Activated gamma-delta T cell (primary cell): ENCODE results near the gene BICDL2.
"Not testable (repeated sequence)": the region's sequence is repeated elsewhere in the genome, so short reads cannot be mapped to it uniquely, and the experiment has no call there.

ENCODE experiments used
- DNase-seq: peaks from one replicate; lab custom pipeline; 2025; lab: John Stamatoyannopoulos, UW

The BICDL2 gene

DNA sequence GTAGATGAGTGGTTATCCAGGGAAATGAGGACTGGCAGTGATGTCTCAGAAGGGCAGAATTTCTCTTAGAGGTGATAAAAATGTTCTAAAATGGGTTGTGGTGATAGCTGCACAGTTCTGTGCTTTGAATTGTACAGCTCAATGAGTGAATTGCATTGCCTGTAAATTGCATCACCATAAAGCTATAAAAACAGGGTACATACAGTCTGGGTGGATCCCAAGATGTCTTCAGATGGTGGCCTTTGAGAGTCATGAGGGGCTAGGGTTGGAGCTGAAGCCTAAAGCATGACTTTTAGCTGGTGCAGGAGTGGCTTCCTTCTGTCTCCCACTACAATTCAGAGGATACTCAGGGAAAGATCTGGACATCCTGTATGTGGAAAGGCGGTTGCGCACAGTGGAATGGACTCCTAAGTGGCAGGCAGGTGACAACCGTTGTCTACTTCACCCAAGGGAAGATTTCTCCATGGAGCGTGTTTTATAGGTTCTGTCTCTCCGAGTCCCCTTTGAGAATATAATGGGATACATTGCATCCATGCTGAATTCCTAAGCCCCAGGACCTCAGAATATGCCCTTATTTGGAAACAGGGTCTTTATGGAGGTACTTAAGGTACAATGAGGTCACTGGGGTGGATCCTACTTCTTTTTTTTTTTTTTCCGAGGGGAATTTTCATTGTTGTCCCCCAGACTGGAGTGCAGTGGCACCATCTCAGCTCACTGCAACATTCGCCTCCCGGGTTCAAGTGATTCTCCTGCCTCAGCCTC, 27.1 kb upstream of the BICDL2 start:
- no peak for DNase-seq

DNA sequence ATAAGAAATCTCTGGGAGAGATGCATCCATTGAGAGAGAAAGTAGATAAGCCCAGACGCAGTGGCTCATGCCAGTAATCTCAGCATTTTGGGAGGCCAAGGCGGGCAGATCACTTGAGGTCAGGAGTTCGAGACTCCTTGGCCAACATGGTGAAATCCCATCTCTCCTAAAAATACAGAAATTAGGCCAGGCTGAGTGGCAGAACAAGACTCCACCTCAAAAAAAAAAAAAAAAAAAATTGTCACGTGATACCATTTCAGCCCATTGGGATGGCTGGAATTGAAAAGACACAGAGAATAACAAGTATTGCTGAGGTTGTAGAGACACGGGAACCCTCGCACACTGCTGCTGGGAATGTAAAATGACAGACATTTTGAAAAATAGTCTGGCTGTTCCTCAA, 25.8 kb upstream of the BICDL2 start:
- no peak for DNase-seq

DNA sequence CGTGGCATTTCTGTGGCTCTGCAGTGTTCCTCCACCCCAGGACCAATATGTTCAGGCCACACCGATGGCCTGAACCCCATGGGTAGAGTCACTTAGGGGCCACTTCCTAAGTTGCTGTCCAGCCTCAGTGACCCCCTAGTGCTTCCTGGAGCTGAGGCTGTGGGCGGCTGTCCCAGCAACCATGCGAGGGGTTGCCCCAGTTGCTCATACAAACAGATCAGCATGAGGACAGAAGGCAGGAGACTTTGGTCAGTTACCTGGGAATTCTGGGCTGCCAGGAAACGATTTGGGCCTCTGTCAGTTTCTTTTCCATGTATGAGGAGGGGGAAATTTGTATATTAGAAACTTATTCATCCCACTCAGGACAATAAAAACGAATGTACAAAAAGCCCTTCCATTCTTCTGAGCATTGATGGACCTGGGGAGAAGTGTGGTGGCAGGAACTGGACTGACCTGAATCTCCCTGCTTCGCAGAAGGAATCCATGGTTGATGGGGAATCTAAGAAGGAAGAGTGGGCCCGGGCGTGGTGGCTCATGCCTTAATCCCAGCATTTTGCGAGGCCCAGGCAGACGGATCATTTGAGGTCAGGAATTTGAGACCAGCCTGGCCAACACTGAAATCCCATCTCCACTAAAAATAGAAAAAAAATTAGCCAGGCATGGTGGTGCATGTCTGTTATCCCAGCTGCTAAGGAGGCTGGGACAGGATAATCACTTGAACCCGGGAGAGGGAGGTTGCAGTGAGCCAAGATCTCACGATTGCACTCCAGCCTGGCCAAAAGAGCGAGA, 23.8 kb upstream of the BICDL2 start:
- DNase-seq = no peak

DNA sequence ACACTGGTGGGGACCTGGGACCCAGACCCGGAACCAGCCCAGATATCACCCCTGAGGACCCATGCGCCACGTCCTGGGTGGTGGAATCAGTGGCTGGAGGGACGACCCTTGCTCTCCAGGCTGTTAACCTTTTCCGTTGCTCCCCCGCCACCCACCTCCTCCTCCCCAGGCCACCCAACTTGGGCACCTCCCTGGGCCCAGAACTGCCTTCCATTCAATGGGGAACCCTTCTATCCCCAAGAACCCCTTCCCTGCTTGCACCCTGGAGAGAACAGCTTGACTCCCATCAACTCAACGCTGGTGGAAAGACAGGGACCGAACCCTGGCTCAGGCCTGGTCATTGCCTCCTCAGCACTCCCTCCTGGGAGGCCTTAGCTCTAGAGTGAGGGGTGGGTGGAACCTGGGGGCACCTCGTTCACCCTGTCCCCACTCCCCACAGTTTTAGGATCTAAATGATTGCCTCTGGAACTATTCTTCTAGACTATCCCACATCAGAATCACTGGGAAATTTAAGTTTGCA, 23.0 kb upstream of the BICDL2 start:
- DNase-seq = no peak

DNA sequence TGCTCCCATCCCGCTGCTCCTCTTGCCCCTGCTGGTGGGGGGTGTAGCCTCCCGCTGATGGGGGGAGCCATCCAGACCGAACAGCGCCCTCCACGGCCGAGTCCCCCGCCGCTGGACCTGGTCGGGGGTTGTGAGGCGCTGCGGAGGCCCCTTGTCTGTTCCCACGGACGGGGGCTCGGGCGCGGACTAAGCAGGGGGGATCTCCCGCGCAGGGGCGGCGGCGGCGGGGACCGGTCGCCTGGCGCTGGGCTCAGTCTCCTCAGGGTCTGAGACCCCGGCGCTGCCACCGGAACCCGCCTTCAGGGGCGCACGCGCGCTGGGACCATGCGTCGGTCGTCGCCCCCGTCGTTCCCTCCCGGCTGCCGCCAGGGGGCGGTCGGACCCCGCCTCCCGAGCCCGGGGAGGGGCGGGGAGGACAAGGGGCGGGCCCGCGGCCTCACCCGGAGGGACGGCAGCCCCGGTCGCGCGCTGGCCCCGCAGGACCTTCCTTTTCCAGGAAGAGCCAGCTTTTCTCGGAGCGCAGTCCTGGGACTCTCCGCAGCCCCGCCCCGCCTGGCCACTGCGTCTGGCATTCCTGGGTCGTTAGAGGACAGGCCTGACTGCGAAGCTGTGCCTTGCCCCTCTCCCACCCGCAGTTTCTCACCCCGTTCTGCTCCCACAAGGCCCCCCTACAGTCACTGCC, 22.4 kb upstream of the BICDL2 start:
- DNase-seq = peak; percentile 81

DNA sequence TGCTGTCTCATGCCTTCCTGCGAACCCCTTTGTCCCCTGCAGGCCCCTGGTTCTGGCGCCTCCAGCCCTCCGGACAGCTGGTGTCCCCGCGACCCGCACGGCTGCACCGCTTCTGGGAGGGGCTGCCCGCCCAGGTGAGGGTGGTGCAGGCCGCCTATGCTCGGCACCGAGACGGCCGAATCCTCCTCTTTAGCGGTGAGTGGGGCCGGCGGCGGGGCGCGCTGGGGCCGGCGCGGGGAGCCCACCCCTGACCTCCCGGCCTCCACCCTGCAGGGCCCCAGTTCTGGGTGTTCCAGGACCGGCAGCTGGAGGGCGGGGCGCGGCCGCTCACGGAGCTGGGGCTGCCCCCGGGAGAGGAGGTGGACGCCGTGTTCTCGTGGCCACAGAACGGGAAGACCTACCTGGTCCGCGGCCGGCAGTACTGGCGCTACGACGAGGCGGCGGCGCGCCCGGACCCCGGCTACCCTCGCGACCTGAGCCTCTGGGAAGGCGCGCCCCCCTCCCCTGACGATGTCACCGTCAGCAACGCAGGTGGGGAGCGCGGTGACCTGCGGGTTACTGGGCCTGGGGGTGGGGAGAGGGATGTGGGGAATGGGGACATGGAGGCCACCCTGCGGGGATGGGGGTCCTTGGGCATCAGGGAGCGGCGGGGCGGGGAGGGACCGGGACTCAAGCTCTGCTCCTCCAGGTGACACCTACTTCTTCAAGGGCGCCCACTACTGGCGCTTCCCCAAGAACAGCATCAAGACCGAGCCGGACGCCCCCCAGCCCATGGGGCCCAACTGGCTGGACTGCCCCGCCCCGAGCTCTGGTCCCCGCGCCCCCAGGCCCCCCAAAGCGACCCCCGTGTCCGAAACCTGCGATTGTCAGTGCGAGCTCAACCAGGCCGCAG, 21.6 kb upstream of the BICDL2 start:
- DNase-seq = no peak

DNA sequence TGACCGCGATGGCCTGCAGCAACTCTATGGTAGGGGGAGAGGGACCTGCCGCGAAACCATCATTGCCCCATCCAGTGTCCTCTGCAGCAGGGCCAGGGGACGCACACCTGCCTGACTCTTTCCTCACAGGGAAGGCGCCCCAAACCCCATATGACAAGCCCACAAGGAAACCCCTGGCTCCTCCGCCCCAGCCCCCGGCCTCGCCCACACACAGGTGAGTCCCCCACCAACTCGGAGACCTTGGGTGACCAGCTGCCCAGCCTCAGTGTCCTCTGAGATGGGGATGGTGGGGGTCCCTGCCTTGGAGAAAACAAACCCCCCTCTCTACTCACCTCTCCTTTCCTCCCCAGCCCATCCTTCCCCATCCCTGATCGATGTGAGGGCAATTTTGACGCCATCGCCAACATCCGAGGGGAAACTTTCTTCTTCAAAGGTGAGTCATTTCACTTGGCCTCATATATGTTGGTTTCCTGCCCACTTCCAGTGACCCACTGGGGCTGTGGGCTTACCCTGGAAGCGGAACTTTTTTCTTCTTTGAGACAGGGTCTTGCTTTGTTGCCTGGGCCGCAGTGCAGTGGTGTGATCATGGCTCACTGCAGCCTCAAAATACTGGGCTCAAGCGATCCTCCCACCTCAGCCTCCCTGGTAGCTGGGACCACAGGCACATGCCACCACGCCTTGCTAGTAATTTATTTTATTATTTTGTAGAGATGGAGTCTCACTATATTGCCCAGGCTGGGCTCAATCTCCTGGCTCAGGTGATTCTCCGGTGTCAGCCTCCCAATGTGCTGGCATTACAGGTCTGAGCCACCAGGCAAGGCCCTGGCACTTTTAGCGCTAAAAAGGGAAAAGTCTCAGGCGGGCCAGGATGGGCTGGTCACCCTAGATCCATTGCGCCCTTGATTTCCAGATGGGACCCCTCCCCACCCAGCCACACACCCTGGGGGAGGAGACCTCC, 20.7 kb upstream of the BICDL2 start:
- DNase-seq = no peak

DNA sequence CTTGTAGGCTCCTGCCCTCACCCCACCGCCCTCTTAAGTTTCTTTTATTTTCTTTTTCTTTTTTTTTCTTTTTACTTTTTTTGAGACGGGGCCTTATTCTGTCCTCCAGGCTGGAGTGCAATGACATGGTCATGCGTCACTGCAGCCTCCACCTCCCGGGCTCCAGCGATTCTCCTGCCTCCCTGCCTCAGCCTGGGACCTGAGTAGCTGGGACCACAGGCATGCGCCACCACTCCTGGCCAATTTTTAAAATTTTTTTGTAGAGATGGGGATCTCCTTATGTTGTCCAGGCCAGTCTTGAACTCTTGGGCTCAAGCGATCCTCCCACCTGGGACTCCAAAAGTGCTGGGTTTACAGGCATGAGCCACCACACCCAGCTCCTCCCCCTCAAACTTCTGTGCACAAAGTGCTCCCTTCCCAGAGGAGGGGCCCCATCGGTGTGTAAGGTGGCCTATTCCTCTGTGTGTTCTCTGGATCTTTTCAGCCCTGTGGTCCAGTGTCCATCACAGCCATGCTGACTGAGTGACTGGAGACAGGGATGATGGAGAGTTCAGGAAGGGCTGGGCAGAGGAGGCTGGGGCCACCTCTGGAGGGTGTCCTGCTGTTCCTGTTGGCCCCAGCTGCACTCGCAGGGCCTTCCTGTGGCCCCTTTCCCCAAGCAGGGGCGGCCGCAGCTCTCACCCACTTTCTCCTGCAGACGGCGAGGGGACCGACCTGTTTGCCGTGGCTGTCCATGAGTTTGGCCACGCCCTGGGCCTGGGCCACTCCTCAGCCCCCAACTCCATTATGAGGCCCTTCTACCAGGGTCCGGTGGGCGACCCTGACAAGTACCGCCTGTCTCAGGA, 19.8 kb upstream of the BICDL2 start:
- no peak for DNase-seq

DNA sequence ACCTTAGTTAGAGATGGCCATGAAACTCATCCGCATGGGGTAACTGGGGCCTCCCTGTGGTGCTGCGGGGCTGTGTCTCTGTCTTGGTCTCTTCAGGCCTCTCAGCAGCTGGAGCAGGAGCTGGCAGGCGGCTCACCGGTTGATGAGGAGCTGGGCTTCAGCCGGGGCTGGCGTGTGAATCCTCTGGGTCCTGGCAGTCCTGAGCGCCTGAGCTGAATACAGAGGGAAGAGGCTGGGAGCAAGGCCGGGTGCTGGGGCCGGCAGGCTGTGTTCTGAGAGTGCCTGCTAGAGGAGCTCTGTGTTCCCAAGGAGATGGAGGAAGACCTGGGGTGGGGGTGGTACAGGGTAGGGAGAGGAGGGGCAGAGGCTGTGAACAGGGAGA, 19.0 kb upstream of the BICDL2 start:
- DNase-seq = not testable (repeated sequence)

DNA sequence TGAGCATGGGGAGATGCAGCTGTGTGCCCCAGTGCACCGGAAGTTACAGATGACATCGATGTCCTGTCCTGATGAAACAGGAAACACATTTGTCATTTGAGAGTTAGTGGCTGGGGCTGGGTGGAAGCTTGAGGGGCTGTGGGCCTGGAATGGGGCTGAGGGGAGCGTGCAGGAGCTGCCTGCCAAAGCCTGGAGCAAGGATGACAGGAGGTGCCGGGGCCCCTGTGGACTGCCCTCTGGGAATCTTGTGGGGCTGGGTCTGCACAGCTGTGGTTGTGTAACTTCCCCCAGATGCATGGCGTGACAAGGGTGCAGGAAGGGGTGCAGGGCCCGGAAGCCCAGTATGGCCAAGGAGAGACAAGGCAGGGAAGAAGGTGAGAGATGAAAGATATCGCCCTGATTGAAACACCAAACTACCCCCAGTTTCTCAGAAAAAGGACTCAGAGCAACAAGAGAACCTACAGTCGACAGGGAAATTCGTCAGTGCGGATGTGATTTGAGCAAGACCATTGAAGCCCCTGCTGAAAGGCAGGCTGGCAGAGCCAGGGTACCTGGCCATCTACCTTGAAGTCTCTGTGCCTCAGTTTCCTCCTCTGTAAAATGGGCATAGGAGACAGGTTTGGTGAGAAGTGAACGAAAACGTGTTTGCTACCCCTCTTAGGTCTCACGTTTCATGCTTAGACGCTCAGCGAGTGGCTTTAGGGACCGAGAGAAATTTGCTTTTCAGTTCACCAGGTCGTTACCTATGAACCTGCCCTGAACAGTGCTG, 18.4 kb upstream of the BICDL2 start:
- no peak for DNase-seq

DNA sequence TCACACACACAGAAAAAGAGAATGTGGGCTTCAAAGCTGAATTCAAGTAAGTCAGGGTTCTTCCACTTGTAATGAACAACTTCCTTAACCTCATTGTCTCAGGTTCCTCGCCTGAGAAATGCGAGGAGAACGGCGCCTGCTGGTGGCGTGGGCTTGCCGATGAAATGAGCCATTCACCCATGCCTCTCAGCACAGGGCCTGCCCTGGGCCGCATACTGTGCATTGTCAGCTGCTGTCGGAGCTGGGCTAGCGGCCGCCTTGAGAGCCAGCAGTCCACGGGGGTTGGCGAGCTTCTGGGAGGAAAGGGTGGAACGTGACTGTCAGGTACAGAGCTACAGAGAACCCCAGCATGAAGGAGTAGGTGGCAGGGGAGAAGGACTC, 16.6 kb upstream of the BICDL2 start:
- not testable (repeated sequence) for DNase-seq

DNA sequence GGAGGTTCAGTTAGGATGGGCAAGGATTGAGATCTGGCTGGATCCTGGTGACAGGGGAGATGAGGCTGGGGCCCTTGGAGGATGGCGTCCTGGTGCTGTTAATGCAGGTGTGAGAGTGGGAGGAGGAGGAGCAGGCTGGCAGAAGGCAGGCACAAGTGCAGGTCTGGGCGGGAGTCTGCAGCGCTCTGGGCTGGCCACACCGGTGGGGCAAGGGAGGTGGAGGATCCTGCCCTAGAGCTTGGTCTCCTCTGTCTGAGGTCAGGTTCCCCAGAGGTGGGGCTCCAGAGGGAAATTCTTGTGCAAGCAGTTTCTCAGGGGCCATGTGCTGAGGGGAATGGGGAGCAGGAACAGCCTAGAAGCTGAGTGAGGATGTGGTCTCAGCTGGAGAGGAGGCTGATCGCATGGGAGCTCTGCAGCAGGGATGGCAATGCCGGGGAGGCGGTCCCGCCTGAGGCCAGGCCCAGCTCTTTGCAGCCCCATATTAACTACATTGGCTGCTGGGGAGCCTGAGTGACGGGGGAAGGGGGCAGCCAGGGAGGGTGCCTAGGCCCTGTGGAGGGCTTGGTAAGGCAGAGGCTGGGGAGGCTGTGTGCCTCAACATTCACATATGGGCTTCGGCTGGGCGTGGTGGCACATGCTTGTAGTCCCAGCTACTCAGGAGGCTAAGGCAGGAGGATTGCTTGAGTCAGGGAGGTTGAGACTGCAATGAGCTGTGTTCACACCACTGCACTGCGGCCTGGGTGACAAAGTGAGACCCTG, 16.0 kb upstream of the BICDL2 start:
- DNase-seq = not testable (repeated sequence)

DNA sequence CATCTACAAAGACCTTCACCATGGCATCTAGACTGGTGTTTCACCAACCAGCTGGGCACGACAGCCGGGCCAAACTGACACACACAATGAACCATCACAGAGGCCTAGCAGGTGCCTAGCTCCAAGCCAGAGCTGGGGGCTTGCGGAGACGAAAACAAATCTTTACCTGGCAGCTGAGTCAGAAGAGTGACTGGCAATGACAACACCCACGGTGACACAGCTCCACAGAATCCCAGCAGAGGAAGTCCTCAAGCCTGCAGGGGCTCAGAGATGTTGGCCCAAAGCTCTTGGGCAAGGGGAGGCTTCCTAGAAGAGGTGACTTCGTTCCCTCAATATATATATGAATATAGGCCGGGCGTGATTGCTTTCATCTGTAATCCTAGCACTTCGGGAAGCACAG, 14.8 kb upstream of the BICDL2 start:
- no peak for DNase-seq

DNA sequence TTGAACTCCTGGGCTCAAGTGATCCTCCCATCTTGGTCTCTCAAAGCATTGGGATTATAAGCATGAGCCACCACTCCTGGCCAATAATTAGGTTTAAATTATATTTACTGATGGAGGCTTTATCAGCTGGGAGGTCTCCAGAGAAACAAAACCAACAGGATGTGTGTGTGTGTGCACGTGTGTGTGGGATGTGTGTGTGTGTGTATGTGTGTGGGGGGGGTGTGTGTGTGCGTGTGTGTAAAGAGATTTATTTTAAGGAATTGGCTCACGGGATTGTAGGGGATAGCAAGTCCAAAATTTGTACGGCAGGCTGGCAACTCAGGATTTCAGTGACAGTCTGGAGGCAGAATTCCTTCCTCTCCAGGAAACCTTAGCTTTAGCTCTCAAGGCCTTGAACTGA, 14.3 kb upstream of the BICDL2 start:
- DNase-seq = no peak

DNA sequence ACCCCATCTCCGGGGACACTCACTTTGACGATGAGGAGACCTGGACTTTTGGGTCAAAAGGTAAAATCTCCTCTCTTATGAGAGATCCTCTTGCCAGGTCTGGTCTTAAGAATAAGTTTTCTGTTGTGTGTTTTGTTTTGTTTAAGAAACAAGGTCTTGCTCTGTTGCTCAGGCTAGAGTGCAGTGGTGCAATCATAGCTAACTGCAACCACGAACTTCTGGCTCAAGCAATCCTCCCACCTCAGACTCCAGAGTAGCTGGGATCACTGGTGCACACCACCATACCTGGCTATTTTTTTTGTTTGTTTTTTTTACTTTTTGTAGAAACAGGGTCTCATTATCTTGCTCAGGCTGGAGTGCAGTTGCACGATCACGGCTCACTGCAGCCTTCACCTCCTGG, 13.7 kb upstream of the BICDL2 start:
- DNase-seq = no peak

DNA sequence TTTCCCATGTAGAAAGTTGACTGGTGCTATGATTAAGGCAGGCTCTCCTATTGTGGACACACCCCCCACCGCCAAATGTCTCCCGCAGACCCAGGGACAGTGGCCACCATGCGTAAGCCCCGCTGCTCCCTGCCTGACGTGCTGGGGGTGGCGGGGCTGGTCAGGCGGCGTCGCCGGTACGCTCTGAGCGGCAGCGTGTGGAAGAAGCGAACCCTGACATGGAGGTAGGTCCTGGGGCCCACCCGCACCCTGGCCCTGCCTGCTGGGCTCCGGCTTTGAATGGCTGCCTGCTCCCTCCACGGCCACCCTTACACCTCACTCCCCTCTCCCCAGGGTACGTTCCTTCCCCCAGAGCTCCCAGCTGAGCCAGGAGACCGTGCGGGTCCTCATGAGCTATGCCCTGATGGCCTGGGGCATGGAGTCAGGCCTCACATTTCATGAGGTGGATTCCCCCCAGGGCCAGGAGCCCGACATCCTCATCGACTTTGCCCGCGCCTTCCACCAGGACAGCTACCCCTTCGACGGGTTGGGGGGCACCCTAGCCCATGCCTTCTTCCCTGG, 13.3 kb upstream of the BICDL2 start:
- no peak for DNase-seq

DNA sequence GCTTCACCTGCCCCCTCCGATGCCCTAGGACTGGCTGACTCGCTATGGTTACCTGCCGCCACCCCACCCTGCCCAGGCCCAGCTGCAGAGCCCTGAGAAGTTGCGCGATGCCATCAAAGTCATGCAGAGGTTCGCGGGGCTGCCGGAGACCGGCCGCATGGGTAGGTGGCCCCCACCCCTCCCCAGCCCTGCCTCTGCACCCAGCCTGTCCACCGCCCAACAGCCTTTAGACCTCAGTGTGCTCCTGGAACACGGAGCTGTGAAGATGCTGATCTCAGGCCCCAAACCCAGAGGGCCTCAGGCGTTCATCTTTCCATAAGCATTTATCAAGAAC, 10.6 kb upstream of the BICDL2 start:
- no peak for DNase-seq
